DLD1 (cell line): ENCODE measurements around the gene CCBE1.
"Not testable (repeated sequence)": the region's sequence is repeated elsewhere in the genome, so short reads cannot be mapped to it uniquely, and the experiment has no call there.

ENCODE experiments used
- in situ Hi-C: cut with HindIII; loops from 2 replicates; pipeline ENCODE4 v1.10.0; 2017; ENCODE audit warnings: low sequenced_read_pairs

Gene CCBE1

GRCh38 chr18:59697236-59697932 lies at the start of gene CCBE1:
Gene CCBE1 (minus strand): TSS chr18:59697423.
- in situ Hi-C loops = no loop called here

- in situ Hi-C loops = no loop called here
Measured at GRCh38 chr18:59744271-59744721, 47.1 kb upstream of the CCBE1 start.

GRCh38 chr18:59743566-59743965 lies 46.3 kb upstream of the CCBE1 start:
- in situ Hi-C loops = no loop called here

GRCh38 chr18:59742325-59743111 lies 45.3 kb upstream of the CCBE1 start:
- in situ Hi-C loops = no loop called here

GRCh38 chr18:59740141-59740540 lies 42.9 kb upstream of the CCBE1 start:
- in situ Hi-C loops = no loop called here

GRCh38 chr18:59737776-59738300 lies 40.6 kb upstream of the CCBE1 start:
- in situ Hi-C loops = no loop called here

GRCh38 chr18:59737335-59737734 lies 40.1 kb upstream of the CCBE1 start:
- in situ Hi-C loops = not testable (repeated sequence)

GRCh38 chr18:59736061-59736460 lies 38.8 kb upstream of the CCBE1 start:
- in situ Hi-C loops = no loop called here

- in situ Hi-C loops = no loop called here
Measured at GRCh38 chr18:59735269-59735860, 38.1 kb upstream of the CCBE1 start.

- in situ Hi-C loops = no loop called here
Measured at GRCh38 chr18:59733421-59733820, 36.2 kb upstream of the CCBE1 start.

- in situ Hi-C loops = no loop called here
Measured at GRCh38 chr18:59730896-59731295, 33.7 kb upstream of the CCBE1 start.

- in situ Hi-C loops = no loop called here
Measured at GRCh38 chr18:59729781-59730180, 32.6 kb upstream of the CCBE1 start.

GRCh38 chr18:59728816-59729215 lies 31.6 kb upstream of the CCBE1 start:
- in situ Hi-C loops = no loop called here

- in situ Hi-C loops = no loop called here
Measured at GRCh38 chr18:59725142-59725541, 27.9 kb upstream of the CCBE1 start.

- in situ Hi-C loops = no loop called here
Measured at GRCh38 chr18:59724103-59724502, 26.9 kb upstream of the CCBE1 start.

GRCh38 chr18:59721931-59722330 lies 24.7 kb upstream of the CCBE1 start:
- in situ Hi-C loops = no loop called here

GRCh38 chr18:59721211-59721610 lies 24.0 kb upstream of the CCBE1 start:
- in situ Hi-C loops = no loop called here

GRCh38 chr18:59719544-59720181 lies 22.4 kb upstream of the CCBE1 start:
- in situ Hi-C loops = no loop called here

GRCh38 chr18:59718464-59719157 lies 21.4 kb upstream of the CCBE1 start:
- in situ Hi-C loops = no loop called here

- in situ Hi-C loops = no loop called here
Measured at GRCh38 chr18:59718108-59718463, 20.9 kb upstream of the CCBE1 start.

- in situ Hi-C loops = no loop called here
Measured at GRCh38 chr18:59717291-59717690, 20.1 kb upstream of the CCBE1 start.
